GM18508 (cell line): ENCODE data around the gene SYNPO2.

Experiments used
- ATAC-seq: cut with Tn5 transposase; IDR thresholded peaks from one replicate; pipeline ENCODE4 v1.9.1; 2021; ENCODE audit warnings: moderate number of reproducible peaks; ENCODE audit not compliant: insufficient read depth, unreplicated experiment

Gene SYNPO2

DNA sequence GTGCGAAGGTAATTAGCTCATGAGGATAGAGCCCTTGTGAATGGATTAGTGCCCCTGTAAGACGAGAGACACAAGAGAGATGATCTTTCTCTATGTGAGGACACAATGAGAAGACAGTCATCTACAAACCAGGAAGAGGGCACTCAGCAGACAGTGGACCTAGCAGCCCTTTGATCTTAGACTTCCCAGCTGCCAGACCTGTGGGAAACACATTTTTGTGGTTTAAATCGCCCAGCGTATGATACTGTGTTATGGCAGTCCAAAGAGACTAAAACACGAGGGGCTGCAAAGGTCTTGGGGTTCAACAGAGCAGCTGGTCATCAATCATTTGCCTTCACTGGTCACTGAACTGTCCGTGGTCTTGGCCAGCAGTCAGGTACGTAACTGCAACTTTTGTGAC is 9.2 kb upstream of the SYNPO2 start:
- ATAC-seq, result no peak

DNA sequence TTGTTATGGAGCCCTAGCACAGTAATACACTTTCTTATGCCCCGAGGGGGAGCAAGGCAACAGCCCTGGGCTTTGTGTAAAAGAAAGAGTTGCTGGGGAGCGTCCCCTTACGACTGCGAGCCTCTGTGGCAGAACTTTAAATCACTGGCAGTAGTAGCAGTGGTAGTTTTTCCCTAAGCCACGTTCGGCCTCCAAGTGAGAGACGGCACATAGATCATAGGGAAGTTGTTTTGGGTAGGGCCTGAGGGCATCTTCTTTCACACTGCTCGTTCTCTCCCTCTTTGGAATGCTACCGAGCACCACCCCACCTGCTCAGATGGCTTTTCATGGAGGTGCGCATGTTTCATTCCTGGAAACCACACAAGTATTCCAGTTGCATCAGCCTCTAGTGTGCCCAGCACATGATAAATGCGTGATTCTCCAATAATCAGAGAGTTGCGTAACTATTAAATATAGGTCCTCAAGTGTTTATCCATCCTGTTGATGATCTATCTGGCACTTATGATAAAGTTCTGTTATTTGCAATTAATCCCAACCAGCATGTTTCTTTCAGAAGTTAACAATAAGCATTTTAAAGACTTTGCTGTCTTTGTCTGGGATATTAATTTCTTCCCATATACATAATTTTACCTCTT is 7.0 kb upstream of the SYNPO2 start:
- no peak for ATAC-seq

DNA sequence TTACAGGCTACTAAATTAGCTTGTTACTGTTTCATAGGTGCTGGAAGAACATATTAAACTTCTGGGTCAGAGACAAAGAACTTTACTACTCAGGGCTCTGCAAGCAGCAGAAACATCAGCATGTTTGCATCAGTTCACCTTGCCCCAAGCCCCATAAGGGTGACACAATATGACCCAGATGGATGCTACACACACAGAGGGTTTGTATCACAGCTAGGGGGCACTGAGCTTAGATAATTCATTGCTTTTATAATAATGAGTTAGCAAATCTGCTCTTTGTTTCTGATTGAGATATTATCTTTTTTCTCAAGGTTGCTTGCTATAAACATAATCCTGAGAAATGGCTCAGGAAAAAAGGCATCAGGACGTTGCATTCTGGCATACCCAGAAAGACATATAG is 4.8 kb upstream of the SYNPO2 start:
- ATAC-seq, result no peak

DNA sequence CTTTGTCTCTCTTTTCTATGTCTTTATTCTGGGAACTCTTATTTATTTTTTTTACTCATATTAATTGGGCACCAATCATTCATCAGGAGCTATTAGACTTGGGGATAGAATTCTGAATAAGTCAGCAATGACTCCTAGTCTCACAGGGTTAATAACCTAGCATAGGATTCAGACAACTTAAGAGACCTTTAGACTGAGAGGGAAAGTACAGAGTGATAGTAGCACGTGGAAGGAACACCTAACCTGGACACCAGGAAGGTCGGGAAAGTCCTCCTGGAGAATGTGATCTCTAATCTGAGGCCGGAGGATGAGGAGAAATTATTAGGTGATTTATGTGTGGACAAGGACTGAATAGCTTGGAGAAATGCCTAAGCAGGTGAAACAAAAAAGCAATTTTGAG is 3.9 kb upstream of the SYNPO2 start:
- ATAC-seq, result no peak

DNA sequence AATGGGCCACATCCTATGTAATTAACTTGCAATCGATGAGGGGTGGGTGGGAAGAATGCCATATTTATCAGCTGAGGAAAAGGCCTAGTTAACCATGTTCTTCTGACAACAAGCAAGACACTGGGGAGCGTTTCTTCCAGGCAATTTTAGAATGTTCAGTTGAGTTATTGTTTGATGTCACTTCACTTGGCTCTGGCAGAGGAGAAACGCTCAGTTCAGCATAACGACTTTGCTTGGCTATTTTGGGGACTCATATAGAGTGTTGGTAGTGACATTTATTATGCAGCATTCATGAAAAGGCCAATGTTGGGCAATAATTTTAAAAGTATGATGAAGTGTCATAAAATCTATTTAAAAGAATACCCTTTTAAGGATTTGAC is 648 bp downstream of the SYNPO2 start:
- no peak for ATAC-seq

DNA sequence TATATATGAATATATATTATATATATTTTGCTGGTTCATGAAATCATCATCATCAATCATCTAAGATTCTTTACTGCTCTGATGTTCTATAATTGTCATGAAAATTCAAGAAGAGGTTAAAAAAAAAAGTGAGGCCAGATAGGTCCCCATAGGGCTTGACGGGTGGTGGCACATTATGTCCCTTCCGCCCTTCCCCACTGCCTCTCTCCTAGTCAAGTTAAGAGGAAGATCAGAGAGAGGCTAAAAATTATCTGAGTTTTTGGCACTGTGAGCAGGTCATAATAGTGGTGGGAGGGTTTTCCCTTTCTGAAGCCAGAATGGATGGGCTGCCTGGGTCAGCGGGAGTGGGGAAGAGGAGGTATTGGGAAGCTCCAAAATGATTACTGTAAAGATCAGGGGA is 5.4 kb downstream of the SYNPO2 start:
- ATAC-seq, result no peak

DNA sequence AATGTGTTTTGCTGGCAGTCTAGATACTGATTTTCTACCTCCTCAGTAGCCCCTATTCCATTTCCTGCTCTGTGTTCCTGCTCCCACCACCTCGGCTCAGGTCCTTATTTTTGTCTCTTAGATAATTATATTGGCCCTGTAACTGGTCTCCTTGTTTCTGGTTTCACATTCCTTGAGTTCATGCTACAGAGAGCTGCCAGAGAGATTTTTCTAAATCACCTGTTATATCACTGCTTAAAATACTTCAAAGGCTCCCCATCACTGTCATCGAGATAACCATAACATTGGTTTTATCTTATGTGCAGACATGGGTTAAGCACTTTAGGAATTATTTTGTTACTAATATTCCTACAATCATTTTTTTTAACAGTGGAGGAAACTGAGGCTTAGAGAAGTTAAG is 9.6 kb downstream of the SYNPO2 start:
- no peak for ATAC-seq

DNA sequence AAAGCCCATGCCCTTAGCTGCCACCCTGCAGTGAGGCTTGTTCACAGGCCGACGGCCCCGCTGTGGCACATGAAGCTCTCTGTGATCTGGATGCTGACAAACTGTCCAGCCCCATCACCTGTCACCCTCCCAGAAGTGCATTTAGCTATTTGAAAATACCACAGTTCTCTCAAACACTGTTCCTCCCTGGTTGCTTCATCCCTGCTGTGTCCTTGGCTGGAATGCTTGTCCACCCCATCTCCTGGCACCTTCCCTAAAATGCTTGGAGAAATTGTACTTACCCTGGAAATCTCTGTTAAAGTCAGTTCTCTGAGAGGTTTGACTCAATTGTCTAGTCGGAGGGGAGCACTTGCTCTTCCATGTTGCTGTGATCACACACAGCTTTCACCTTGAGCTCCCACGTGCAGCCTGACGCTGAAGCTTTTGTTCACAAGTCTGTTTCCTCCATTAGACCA is 10.1 kb downstream of the SYNPO2 start:
- no peak for ATAC-seq

DNA sequence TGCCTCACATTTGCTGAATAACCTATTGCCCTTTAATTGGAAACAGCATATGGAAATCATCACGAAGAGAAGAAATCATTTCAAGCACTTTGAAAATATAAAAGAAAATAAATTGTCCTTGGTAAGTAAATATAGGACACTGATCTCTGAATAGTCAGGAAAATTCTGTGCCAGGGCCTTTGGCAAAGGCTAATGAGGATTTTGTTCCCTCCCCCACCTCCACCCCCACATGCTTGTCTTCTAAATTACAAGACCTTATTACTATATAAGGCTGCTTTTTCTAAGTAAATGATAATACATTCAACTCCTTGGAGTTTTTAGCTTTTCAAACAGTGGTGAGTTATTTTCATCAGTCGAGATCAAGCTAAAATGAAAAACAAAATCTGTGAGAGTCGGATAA is 15.8 kb downstream of the SYNPO2 start:
- ATAC-seq, result no peak

DNA sequence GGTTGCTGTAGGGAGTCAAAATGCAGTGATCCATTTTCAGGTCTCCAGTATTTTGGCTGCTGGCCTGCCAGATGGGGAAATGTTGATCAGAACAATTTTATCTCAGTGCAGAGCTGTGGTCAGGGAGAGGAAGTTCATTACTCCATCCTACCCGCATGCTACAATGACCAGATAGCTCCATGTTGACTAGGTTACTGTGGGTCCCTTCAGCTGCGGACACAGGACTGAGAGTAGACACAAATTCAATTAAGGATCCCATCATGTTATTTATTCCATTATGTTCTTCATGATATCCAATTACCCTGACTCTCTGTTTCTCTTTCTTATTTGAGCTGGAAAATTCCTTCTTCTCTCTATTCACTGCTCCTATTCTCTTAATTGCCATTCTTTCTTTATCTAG is 16.3 kb downstream of the SYNPO2 start:
- no peak for ATAC-seq

DNA sequence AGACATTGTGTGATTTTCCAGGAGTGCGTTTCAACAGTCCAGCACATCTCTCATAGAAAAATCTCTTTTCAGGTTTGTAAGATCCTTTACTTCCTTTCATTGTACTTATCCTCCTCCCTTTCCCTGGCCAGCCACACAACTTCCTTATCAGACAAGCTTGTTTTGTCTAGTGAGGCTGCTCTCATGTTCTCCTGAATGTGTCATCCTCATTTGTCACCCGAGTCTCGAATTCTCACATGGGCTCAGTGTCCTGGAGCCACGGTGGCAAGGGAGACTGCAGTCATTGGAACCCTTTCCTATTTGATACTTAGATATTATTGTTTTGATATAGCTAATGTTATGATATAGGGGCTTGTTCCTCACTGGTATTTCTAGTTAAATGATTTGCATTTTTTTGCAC is 16.9 kb downstream of the SYNPO2 start:
- no peak for ATAC-seq

DNA sequence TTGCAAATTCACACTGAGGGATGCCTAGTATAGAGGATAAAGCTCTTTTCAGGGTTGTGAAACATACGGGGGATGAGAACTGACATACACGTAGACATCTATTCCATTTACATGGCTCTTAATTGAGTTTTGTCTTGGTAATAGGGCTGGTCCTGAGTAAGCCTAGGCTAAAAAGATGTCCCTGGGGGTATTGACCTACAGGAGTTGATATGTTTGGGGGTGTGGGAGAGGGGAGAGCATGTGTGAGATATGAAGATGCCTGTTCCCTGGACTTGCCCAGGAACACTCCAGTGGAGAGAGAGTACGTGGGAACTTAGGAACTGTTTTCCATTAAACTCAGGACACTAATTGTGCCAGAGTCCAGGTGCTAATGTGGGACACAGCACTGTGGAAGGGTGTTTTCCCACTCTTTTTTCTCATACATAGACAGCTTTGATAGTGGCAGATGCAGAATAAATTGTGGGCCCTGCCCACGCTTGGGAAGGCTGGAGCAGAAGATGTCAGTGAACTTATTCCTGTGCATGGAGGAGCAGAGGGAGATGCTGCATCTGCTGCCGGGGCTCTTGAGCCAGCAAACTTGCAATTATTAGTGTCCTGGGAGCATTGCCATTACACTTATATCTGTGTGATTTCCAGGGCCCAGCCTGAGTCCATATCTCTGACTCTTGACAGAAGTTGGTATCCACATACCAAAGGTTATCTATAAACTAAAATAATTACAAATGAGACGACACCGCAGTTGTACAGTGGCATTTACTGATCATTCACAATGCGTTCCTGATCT is 20.7 kb downstream of the SYNPO2 start:
- ATAC-seq, result no peak

DNA sequence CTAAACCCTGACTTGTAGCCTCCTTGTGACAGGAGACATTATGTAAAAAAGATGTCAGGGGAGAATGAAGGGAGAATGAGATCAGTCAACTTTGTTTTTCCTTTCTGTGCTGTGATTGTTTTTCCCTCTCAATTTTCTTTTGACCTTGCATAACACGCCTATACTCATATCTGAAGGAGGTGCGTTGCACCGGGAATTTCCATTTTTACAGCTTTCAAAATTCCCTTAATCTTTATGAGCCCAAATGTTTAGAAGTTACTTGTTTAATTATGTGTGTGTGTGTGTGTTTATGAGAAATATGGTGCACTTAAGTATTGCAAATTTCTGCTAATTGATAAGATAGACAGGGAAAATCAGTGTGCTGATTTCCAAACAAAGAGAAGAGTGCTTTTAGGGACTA is 21.6 kb downstream of the SYNPO2 start:
- no peak for ATAC-seq

DNA sequence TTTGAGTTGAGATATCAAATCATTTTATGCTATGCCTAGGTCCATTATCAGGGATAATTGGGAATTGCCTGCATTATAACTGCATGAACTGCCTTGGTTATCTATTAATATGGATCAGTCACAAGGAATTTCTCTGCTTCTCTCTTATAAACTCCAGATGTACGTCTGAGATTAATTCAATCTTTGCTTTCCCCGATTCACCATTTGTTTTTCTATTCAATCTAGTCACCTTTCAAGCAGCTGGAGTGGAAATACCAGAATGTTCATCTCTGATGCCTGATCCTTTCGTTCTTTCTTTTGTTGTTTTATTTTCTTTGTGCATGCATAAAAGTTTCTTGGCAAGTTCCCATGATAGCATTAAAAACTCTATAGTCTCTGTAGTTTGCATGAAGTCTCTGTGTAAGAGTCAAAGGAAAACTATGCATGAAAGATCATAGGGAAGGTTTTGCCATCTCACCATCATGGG is 22.6 kb downstream of the SYNPO2 start:
- no peak for ATAC-seq

DNA sequence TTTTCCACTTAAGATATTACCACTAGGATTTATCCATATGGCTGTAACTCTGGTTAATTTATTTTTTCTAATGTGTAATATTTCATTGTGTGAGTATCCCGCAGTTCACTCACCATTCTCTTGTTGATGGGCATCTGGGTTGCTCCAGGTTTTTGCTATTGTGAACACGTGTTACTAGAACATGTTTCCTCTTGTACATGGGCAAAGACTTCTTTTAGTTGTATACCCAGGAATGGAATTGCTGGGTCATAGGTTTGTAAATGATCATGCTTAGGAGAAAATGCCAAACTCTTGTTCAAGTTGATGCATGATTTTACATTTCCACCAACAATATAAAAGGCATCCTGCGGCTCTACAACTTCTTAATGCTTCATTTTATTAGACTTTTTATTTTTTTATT is 26.8 kb downstream of the SYNPO2 start:
- ATAC-seq, result no peak

DNA sequence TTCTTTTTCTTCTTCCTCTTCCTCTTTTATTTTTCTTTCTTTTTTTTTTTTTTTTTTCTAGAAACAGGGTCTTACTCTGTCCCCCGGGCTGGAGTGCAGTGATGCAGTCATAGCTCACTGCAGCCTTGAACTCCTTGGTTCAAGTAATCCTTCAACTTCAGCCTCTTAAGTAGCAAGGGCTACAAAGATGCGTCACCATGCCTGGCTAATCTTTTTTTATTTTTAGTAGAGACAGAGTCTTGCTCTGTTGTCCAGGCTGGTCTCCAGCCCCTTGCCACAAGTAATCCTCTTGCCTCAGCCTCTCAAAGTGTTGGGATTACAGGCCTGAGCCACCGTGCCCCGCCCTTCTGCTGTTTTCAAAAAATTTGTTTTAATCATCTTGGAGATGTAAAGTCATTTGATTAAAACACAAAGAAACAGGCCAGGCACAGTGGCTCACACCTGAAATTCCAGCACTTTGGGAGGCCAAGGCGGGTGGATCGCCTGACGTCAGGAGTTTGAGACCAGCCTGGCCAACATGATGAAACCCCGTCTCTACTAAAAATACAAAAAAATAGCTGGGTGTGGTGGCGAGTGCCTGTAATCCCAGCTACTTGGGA is 28.1 kb downstream of the SYNPO2 start:
- ATAC-seq, result no peak

DNA sequence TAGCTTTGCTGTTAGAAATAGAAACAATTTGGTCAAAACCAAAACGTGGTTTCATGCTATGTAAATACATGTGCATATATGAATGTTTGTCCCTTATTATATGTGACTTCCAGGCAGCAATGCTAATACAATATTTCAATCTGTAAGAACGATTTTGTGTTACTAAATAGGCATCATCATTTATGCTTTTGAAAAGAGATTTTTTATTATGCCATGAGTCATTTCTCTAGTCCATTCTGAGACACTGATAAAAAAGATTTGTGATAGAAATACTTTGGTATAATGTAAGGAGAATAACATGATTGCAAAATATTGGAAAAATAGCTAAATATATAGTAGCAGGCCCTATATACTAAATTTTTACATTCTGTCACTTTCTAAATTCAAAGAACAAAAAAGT is 28.9 kb downstream of the SYNPO2 start:
- ATAC-seq, result no peak

DNA sequence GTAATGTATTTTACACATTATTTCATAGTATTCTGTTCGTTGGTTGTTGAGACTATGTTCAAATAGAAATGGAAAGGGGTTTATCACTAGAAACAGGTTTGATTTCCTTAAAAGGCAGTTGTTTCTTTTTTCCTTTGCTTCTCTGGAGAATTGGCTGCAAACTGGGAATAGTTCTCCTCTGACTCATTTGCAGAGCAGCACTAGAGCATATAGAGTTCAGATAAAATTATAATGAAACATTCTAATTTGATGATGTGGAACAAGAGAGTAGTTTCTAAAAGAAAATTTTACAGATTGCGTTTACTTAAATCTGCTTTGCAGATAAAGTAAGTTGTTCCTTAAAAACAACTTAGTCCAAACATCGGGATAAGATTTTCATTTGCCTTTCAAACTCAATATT is 29.7 kb downstream of the SYNPO2 start:
- ATAC-seq, result no peak

DNA sequence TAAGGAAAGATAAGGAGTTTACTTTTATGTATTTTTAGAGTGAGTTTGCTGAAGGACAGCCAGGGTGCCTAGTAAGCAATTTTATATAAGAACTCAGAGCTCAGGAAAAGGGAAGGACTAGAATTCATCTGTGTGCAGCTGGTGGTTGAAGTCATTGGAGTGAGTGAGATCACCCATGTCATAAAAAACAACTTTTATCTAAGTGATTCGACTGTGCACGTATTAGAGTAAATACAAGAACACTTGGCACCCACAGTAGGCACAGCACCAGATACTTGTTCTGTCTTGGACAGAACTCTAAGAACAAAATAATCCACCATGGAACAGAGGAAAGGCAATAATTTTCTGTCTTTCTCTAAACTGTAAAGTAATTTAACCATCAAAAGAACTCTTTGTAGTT is 31.6 kb downstream of the SYNPO2 start:
- ATAC-seq, result no peak

DNA sequence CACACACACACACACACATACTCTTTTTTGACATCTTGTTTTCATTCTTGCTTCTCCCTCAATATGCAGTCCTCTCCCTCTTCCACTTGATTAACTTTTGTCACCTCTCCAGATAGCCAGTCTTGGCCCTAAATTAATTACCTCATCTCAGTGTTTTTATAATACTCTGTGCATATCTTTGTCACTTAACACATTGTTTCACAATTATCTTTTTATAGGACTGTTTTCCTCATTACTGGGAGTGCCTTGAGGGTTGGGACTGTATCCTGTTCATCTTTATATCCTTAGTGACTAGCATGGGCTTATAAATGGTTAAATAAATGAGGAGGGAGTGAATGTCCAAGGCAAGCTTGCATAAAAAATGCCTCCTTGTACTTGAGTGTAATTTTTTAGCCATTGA is 33.1 kb downstream of the SYNPO2 start:
- no peak for ATAC-seq

DNA sequence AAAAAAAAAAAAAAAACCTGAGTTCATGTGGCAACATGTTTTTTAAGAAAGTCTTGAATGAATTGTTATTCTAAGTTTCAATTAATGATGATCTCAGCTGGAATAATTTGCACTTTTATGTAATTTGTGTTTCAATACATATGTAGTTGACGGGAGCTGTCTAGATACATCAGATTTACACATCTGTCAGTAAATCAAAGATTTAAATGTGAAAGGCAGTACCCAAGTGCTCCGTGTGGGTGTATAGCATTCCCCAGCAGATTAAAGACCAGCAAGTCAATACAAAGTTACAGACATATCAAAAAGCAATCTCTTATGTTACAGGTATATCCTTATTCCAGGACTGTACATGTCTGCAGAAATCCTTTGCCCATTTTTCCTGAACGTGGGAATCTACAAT is 35.2 kb downstream of the SYNPO2 start:
- no peak for ATAC-seq

DNA sequence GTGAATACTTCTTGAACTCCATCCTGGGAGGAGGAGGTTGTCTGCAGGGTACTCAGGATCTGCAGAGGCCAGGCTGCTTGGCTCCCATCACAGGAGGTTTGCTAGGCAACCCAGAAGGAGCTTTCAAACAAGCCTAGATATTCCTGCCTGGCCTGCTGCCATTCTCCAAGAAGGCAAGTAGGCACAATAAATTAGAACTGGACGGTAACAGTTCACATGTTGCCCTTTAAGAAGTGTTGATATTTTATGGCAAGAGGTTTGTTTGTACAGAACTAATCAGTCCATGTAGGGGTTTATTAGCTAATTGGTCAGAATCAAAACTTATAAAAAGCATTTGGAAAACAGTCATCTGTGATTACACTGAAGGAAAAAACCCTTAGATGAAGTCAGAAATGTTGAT is 39.3 kb downstream of the SYNPO2 start:
- ATAC-seq, result no peak
